Fibroblast of pulmonary artery (primary cell): ENCODE results near the gene DRAP1.

Source experiments
- DNase-seq: peaks from one replicate; pipeline ENCODE4 v3.0.0-alpha.2; 2010; ENCODE audit warnings: low read depth
- H3K4me3 ChIP-seq: replicated peaks from 2 replicates; pipeline ENCODE4 v1.5.1; 2011; ENCODE audit warnings: low read depth, mild to moderate bottlenecking, control low read depth, low read length, moderate library complexity
- CTCF ChIP-seq: IDR thresholded peaks from 2 replicates; pipeline ENCODE4 v1.5.1; 2011; ENCODE audit warnings: mild to moderate bottlenecking, control low read depth, low read length, inconsistent platforms; ENCODE audit errors: missing control alignments

DRAP1 gene

DNA sequence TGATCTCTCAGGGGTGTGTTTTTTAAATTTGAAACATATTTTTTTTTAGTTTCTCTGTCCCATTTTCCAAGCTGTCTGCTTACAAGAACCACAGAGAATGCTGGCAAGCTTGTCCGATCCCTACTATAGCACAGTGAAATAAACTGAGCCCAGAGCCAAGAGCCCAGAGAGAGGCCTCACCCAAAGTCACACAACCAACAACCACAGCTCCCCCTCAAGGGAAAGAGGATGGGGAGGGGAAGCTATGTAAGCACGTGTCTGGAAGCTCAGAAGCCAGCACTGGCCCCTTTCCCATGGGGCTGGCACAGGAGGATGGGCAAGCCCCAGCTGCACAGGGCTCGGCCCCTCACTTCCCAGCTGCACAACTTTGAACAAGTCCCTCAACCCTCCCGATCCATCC lies 39.1 kb downstream of the DRAP1 start:
- TF ChIP-seq CTCF: no peak
- no peak for DNase-seq
- H3K4me3 ChIP-seq: no peak overlapping the region

GRCh38 chr11:65958774-65959420 lies 39.7 kb downstream of the DRAP1 start:
- TF ChIP-seq CTCF: no peak
- no peak for DNase-seq
- H3K4me3 ChIP-seq: no peak overlapping the region

- peak overlapping the region; percentile 74 for H3K4me3 ChIP-seq
- no peak for TF ChIP-seq CTCF
- DNase-seq: no peak
Observed at GRCh38 chr11:65960824-65961266, 41.6 kb downstream of the DRAP1 start.

DNA sequence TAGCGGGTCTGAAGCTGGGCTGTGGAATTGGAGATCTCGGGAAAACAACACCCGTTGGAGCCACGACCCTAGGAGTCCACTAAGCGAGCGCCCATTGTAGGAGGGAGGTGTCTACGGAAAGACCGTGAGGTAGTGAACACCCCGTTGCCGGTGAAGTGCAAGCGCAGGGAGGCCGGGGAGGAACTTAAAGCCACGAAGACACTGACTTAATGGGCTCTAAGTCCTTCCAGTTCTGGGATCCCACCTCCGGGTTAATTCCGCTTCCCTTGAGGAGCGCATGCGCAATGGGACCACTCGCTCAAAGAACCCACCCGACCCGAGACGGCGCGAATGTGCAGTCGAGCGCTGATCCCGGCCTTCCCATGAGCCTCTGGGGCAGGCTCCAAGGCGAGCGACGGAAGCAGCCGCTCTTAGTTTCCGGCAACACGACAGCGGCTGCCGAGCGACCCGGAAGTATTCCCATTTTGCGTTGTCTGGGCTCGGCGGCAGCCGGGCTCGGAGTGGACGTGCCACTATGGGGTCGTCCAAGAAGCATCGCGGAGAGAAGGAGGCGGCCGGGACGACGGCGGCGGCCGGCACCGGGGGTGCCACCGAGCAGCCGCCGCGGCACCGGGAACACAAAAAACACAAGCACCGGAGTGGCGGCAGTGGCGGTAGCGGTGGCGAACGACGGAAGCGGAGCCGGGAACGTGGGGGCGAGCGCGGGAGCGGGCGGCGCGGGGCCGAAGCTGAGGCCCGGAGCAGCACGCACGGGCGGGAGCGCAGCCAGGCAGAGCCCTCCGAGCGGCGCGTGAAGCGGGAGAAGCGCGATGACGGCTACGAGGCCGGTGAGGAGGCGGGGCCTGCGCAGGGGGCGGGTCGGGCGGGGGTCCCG lies 42.3 kb downstream of the DRAP1 start, which contains the start of gene SART1:
Gene SART1 (plus strand): TSS at position 468 of the 874 bp plus-strand sequence. CDS start 47 bp downstream, at position 515.
- no peak for TF ChIP-seq CTCF
- peak; percentile 98 for DNase-seq
- H3K4me3 ChIP-seq: peak within 1 kb of the TSS; percentile 74

- peak overlapping the region; percentile 74 for H3K4me3 ChIP-seq
- no peak for TF ChIP-seq CTCF
- no peak for DNase-seq
Observed at GRCh38 chr11:65962141-65962564, 42.9 kb downstream of the DRAP1 start.

DNA sequence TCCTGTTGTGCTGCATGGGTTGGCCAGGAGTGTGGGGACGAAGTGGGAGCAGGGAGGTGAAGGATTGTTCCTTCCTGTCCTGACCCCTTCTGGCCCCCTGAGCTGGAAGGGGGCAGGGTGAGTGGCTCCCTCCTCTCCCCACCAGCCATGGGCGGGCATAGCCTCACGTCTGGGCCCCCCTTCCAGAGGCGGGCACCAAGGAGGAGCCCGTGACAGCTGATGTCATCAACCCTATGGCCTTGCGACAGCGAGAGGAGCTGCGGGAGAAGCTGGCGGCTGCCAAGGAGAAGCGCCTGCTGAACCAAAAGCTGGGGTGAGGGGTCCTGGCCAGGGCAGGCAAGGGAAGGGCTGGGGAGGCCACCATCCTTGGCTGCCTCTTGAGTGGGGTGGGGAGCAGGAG lies 45.7 kb downstream of the DRAP1 start:
- no peak for DNase-seq
- TF ChIP-seq CTCF: no peak
- no peak overlapping the region for H3K4me3 ChIP-seq
